Smooth muscle cell (in vitro differentiated cells): ENCODE results near the gene MAPKAPK2. TPM values are rescaled to one million over a fixed set of nuclear protein-coding genes. Genes with fewer than 3 reads are reported as not detected.

Experiments used
- DNase-seq: peaks from one replicate; lab custom pipeline; 2025; ENCODE audit not compliant: unreplicated experiment; lab: John Stamatoyannopoulos, UW
- H2AFZ ChIP-seq: fragments of 200-600 bp; sonication (generic); 2 replicates; pipeline ENCODE4 v1.6.0; 2016; ENCODE audit warnings: antibody characterized with exemption, low read depth, mild to moderate bottlenecking
- H3F3A ChIP-seq: fragments of 200-600 bp; sonication (generic); 2 replicates; pipeline ENCODE4 v1.6.0; 2017; ENCODE audit warnings: antibody characterized with exemption, low read depth
- H3K27ac ChIP-seq: fragments of 200-600 bp; sonication (generic); 2 replicates; pipeline ENCODE4 v1.5.1; 2016; ENCODE audit warnings: low read depth, mild to moderate bottlenecking
- H3K27me3 ChIP-seq: fragments of 200-600 bp; sonication (generic); 2 replicates; pipeline ENCODE4 v1.6.1; 2016; ENCODE audit warnings: low read depth, mild to moderate bottlenecking
- H3K36me3 ChIP-seq: fragments of 200-600 bp; sonication (generic); 2 replicates; pipeline ENCODE4 v1.5.1; 2016; ENCODE audit warnings: low read depth
- H3K4me1 ChIP-seq: fragments of 200-600 bp; sonication (generic); 2 replicates; pipeline ENCODE4 v1.5.1; 2016; ENCODE audit warnings: low read depth
- H3K4me2 ChIP-seq: fragments of 200-600 bp; sonication (generic); 2 replicates; pipeline ENCODE4 v1.6.0; 2016; ENCODE audit warnings: mild to moderate bottlenecking
- H3K4me3 ChIP-seq: fragments of 200-600 bp; sonication (generic); 2 replicates; pipeline ENCODE4 v1.5.1; 2016; ENCODE audit warnings: mild to moderate bottlenecking
- H3K79me2 ChIP-seq: fragments of 200-600 bp; sonication (generic); 2 replicates; pipeline ENCODE4 v1.6.0; 2016; ENCODE audit warnings: low read depth, mild to moderate bottlenecking
- H3K9ac ChIP-seq: fragments of 200-600 bp; sonication (generic); 2 replicates; pipeline ENCODE4 v1.6.0; 2016; ENCODE audit warnings: low read depth
- H3K9me3 ChIP-seq: fragments of 200-600 bp; sonication (generic); replicated peaks from 2 replicates; pipeline ENCODE4 v1.5.1; 2016; ENCODE audit warnings: low read depth
- H4K20me1 ChIP-seq: fragments of 200-600 bp; sonication (generic); 2 replicates; pipeline ENCODE4 v1.6.0; 2016; ENCODE audit warnings: low read depth
- WGBS: methylation state at CpG from one replicate; pipeline ENCODE4 v1.1.7; 2016; ENCODE audit warnings: low lambda C conversion rate; 5-methylcytosine and 5-hydroxymethylcytosine counted together
- polyA plus RNA-seq: library from polyadenylated mRNA; unstranded; fragments of >200 nt; fragmentation: Nextera tagmentation; extraction: Ambion mirVana; gene quantifications from 2 replicates; pipeline ENCODE4 v1.2.1, GENCODE V29; 2016
- total RNA-seq: library from RNA; depleted of rRNA; stranded (reverse); fragments of >200 nt; gene quantifications from 2 replicates; pipeline ENCODE4 v1.2.3, GENCODE V29; 2014
- TF ChIP-seq, protein P1 (sequence below): fragments of 200-600 bp; sonication (generic); IDR thresholded peaks from 2 replicates; pipeline ENCODE4 v1.5.1; 2017; ENCODE audit warnings: borderline replicate concordance, mild to moderate bottlenecking, antibody characterized with exemption; ENCODE audit not compliant: insufficient read depth, poor library complexity, severe bottlenecking

MAPKAPK2 gene
- total and polyA plus RNA-seq, 2 experiments from 2014 or later: 14.3 to 40.9 TPM

DNA sequence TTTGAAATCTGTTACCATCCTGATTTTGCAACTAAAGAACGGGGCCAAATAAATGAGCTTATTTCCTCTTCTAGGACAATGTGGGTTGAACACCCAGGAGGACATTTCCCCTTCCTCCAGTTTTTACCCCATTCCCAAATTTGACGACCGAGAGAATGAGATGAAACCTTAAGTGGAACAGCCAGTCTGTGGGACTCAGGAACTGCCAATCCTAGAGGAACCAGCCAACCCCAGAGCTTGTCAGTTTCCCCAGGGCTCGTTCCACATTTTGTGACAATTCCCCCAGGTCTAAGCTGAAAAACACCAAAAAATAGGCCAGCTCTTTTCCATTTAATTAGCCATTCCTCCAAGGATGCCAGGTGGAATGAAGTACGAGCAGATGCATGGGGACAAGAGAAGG is 21.3 kb upstream of the MAPKAPK2 start:
- TF ChIP-seq, protein P1, sequence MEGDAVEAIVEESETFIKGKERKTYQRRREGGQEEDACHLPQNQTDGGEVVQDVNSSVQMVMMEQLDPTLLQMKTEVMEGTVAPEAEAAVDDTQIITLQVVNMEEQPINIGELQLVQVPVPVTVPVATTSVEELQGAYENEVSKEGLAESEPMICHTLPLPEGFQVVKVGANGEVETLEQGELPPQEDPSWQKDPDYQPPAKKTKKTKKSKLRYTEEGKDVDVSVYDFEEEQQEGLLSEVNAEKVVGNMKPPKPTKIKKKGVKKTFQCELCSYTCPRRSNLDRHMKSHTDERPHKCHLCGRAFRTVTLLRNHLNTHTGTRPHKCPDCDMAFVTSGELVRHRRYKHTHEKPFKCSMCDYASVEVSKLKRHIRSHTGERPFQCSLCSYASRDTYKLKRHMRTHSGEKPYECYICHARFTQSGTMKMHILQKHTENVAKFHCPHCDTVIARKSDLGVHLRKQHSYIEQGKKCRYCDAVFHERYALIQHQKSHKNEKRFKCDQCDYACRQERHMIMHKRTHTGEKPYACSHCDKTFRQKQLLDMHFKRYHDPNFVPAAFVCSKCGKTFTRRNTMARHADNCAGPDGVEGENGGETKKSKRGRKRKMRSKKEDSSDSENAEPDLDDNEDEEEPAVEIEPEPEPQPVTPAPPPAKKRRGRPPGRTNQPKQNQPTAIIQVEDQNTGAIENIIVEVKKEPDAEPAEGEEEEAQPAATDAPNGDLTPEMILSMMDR: no peak
- no peak overlapping the region for H3K27ac ChIP-seq
- 81% methylated on average over 5 of the region's 5 CpGs for WGBS
- peaks cover 38% of the 10 kb centered on the region for H3K27me3 ChIP-seq
- no peaks in the 10 kb centered on the region for H3K9me3 ChIP-seq
- H3K4me1 ChIP-seq: peaks cover 15% of the 10 kb centered on the region
- no peak for DNase-seq
- H3K9ac ChIP-seq: no peak overlapping the region
- H3K4me2 ChIP-seq: no peak overlapping the region
- no peak overlapping the region for H3K4me3 ChIP-seq
- H2AFZ ChIP-seq: no peak overlapping the region
- H3K36me3 ChIP-seq: no peaks in the 10 kb centered on the region
- H3F3A ChIP-seq: no peaks in the 10 kb centered on the region
- no peaks in the 10 kb centered on the region for H3K79me2 ChIP-seq
- H4K20me1 ChIP-seq: no peaks in the 10 kb centered on the region

DNA sequence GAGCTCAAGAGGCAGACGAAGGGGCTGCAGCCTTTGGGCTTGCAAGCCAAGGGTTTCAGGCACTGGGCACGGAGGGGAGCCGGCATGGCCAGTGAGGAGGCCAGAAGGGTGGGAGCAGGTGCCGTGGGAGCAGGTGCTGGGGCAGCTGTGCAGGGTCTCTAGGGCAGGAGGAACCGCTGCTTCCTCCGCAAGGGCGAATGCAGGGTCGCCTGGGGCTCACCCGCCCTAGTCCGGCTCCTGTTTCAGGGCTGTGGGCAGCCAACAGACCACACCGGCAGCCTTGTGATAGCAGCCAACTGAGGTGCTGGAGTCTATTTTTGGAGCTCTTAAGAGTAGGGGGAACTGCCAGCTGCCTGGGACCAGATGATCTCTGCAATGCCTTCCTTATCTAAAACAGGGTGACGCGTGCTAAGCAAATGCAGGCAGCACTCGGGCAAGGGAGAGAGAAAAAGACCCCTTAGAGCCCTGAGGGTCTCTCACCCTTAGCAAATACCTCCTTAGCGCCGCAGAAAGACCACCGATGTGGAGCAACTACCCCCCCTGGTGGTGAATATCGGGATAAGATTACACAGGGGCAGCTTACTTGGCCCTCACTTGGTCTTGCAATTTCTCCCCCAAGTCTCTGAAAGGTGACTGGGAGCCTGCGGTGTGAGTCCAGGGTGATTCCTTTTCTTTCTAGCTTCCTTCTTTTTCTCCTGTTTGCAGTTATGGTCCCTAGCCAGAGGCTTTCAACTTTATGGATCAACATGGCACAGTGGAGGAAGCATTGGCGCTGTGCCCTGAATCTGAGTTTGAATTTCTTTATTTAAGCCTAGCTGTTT is 20.7 kb upstream of the MAPKAPK2 start:
- no peaks in the 10 kb centered on the region for H3K36me3 ChIP-seq
- H3K27ac ChIP-seq: no peak overlapping the region
- no peak overlapping the region for H3K9ac ChIP-seq
- H3K27me3 ChIP-seq: peaks cover 38% of the 10 kb centered on the region
- DNase-seq: peak; percentile 16
- 19% methylated on average over 20 of the region's 20 CpGs for WGBS
- H3K4me1 ChIP-seq: peaks cover 8% of the 10 kb centered on the region
- H3K79me2 ChIP-seq: no peaks in the 10 kb centered on the region
- no peak overlapping the region for H2AFZ ChIP-seq
- no peaks in the 10 kb centered on the region for H4K20me1 ChIP-seq
- TF ChIP-seq, protein P1: peak; percentile 90
- H3F3A ChIP-seq: no peaks in the 10 kb centered on the region
- H3K4me2 ChIP-seq: peak overlapping the region; percentile 76
- H3K9me3 ChIP-seq: no peaks in the 10 kb centered on the region
- H3K4me3 ChIP-seq: peak overlapping the region; percentile 8

- no peak overlapping the region for H3K9ac ChIP-seq
- H2AFZ ChIP-seq: no peak overlapping the region
- peaks cover 6% of the 10 kb centered on the region for H3K4me1 ChIP-seq
- no peak overlapping the region for H3K4me2 ChIP-seq
- peaks cover 38% of the 10 kb centered on the region for H3K27me3 ChIP-seq
- H3K79me2 ChIP-seq: no peaks in the 10 kb centered on the region
- TF ChIP-seq, protein P1: no peak
- no peak overlapping the region for H3K27ac ChIP-seq
- H3K9me3 ChIP-seq: no peaks in the 10 kb centered on the region
- H3K4me3 ChIP-seq: no peak overlapping the region
- WGBS: 78% methylated on average over 6 of the region's 6 CpGs
- H4K20me1 ChIP-seq: no peaks in the 10 kb centered on the region
- H3F3A ChIP-seq: no peaks in the 10 kb centered on the region
- no peak for DNase-seq
- H3K36me3 ChIP-seq: no peaks in the 10 kb centered on the region
These were observed 20.0 kb upstream of the MAPKAPK2 start for GRCh38 chr1:206664740-206665139.
